HPDE6-E6E7 (cell line): ENCODE measurements around the gene EIF4A2.
"Not testable (repeated sequence)": the region's sequence is repeated elsewhere in the genome, so short reads cannot be mapped to it uniquely, and the experiment has no call there.

Source experiments
- DNase-seq: peaks from one replicate; pipeline ENCODE4 v3.0.0; 2011; ENCODE audit warnings: missing footprints; ENCODE audit errors: extremely low spot score

The EIF4A2 gene

DNA sequence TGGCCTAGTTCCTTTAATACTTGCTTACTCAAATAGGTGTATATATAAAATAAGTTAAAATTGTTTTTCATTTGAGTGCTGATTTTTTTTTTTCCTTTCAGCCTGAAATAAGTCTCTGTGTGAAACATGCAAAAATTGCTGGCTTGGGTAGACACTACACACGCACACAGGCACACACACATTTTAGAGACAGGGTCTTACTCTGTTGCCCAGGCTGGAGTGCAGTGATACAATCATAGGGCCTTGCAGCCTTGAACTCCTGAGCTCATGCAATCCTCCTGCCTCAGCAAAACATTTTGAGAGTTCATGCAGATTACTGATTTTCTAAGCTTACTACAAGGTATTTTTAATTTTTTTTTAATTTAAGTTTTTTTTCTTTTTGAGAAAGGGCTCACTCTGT, 35.6 kb downstream of the EIF4A2 start:
- DNase-seq, result no peak

DNA sequence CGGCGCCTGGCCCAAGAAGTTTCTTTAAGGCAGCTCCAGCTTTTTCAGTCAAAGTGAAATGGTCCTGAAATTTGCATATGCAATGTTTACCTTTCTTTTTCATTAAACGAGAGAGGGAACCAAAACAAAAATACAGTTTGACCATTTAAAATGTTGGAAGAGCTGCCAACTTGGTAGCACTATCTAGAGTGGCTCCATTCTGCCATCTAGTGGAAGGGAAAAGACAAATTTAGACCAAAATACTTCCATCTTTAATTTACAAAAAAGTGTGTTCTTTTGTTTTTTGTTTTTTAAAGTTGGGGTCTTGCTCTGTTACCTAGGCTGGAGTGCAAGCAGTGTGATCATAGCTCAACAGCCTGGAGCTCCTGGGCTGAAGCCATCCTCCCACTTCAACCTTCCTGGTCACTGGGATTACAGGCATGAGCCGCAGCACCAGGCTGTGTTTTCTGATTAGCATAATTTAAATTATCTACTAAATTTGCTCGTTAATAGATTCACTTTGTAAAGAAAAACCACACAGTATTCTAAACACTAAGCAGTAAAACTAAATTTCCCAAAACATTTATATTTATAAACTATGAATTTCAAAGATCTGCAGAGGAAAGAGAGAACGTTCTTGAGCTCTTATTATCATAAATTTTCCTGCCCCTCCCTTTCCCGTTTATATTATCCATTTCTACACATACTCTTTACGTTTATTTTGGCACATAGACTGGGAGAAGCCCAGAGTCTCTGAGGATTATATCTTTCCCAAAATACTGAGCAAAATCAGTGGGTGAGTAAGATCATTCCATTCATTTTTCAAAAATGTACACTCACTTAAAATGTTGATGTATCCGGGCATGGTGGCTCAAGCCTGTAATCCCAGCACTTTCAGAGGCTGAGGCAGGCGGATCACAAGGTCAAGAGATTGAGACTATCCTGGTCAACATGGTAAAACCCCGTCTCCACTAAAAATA, 38.3 kb downstream of the EIF4A2 start:
- no peak for DNase-seq

DNA sequence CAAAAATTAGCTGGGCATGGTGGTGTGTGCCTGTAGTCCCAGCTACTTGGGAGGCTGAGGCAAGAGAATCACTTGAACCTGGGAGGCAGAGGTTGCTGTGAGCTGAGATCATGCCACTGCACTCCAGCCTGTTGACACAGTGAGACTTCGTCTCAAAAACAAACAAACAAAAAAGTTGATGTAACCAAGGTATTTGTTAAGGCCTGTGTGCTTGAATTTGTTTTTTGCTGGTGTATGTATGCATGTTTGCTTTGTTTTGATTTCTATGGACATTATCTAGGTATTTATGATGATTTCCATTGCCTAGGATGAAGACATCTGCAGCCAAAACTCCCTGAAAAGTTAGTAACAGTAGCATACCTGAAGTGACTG, 39.0 kb downstream of the EIF4A2 start:
- DNase-seq, result not testable (repeated sequence)

DNA sequence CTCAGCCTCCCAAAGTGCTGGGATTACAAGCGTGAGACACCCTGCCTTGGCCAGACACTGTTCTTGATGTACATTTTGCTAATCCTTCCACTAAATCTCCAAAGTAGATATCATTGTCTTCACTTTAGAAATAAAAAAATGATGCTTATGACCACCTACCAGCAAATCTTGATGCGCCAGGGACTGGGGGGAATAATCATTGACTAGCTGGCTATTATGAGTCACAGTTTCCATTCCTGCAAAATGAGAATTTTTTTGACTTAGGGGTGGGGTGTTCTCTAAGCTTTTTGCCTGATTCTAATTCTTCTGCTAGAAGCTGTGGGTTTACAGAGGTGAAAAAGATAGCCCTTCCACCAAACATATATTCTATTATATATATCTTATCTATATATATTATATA, 40.0 kb downstream of the EIF4A2 start:
- DNase-seq, result no peak

DNA sequence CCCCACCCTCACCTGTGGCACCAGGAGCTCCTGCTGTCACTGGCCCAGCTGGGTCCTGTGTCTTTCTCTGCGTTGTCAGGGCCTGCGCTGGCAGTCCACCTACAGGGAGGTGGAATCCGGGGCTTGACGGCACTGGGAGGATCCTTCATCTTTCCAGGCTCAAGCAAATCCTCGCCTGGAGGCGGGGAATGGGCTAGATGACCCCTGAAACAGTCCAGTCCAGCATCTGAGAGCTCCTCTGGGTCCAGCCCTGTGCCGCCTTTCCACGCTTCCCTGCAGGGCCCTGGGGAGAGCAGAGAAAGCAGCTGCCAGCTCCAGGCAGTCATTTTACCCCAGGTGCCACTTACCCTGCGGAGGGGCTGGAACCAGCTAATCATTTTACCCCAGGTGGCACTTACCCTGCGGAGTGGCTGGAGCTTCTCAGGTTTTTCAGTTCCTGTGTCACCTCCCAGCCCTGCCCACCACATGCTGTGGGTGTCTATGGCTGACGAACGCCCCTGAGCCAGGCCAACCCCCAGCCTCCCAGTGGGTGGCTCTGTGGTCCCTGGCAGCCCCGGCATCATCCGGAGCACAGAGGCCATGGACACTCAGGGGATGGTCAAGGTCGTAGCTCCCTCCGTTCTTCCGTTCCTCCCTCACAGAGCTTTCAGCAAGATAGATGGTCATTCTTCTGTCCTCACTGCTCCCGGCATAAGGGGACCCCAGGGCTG, 41.2 kb downstream of the EIF4A2 start:
- DNase-seq, result no peak

DNA sequence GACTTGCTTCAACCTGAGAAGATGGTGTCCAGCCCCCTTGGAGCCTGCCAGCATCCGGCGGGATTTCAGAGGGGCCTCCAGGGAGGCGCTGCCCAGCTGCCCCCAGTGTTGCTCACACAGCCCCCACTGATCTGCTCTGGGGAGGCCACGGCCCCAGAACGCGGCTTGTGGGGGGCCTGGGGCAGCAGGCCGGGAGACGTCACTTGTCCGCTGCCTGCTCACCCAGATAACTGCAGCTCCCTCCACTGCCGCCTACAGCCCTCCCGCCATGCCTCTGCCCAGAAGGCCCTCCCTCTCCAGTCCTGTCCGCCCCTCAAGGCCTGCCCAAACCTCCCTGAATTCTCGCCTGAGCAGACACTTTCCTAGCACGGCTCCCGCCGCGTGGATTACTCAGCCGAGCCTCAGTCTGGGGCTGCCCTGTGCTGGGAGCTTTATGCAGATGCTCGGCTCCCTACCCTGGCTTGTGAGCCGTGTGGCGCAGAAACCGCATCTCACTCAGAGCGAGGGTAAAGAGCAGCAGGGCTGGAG, 42.0 kb downstream of the EIF4A2 start:
- DNase-seq, result no peak

DNA sequence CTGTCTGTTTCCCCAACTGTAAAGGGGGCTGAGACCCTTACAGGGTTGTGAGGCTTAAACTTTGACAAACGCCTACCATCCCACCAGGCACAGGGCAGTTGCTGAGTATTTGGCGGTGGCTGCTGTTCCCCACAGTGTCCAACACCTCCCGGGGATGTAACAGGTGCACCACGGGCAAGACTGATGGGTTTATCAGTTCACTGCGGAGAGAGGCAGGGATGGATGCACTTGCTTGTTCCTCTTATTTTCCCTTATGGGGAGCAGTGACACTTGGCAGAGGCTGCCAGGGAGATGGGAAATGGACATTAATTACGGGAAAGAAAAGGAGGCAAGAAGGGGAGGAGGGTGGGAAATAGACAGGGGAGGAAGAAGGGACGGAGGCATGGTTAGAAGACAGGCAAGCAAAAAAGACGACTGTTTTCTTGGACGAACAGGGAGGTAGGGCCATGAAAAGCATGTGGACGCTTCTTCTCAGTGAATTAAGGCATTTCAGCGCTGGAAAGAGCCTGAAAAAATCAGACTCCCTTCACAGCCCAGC, 42.6 kb downstream of the EIF4A2 start:
- DNase-seq, result no peak

DNA sequence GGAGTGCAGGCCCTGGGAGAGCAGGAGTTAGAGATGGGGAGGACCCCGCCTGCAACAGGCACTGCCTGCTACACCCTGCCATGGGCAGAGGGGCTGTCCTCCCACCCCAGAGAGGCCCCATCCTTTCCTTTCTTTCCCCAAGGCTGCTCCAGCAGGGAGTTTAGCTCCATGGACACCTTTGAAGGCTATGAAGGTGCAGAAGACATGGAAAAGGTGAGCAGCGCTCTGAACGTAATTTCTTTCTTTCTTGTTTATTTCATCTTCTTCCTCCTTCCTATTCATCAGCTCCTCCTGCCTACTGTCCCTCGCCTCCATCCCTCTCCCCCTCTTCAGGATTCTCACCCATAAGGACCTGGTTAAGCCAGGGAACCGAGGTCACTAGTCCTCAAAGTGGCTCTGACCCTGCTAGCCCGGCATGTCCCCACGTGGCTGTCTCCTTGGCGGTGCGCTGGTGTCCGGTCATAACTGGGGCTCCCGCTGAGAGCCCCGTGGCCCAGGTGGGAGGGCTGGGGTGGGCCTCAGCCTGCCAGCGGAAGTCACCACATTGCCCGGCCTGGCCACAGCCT, 43.1 kb downstream of the EIF4A2 start:
- no peak for DNase-seq

DNA sequence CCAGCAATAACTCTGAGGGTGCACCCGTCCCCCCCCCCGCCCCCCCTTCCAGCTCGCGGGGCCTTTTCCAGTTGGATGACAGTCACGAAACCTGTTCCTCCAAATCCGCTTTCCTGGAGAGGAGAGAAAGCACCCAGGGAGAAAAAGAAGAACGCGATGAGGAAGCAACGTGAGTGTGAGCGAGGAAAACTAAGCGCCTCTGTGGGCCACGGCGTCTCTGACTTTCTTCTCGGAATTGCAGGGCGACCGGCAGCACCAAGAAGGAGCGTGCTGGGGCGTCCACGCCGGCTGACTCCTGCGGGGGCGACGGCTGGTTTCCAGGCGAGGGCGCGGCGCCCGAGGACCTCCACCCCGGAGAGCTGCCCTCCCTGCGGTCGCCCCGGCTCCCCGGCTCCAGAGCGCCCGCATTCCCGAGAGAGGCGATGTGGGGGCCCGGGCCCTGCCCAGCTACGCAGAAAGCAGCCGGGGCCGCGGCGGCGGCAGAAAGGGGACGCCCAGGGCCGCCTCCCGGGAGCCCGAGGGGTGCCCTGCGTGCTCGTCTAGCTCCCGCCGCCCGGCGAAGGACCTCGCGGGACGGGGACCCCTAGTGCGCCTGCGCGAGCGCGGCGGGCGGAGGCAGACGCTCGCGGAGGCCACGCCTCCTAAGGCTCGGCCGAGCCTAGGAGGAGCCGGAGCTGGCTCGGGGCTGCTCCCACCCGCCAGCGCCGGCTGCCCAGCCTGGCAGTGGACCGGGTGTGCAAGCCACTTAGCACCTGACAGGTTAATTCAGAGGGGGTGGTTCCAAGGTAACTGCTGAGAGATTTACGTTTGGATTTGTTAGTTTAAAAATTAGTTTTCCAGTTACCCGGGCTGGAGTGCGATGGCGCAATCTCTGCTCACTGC, 43.8 kb downstream of the EIF4A2 start:
- peak; percentile 96 for DNase-seq

DNA sequence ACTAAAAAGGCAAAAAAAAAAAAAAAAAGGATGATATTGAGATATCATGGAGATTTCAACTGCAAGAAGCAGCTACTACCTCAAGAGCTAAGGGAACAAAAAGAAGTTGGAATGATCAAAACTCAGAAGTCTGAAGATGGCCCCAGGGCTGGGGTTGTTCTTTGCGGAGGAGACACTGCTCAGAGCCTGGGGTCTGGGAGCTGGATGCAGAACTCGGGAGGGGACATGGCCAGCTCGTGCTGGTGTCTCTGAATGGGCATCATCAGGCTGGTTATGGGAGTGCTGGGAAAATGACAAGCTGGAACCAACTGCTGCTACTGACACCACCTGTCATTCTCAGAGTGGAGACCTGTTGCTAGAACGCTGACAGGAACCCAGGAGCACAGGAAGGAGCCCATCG, 45.0 kb downstream of the EIF4A2 start:
- no peak for DNase-seq

DNA sequence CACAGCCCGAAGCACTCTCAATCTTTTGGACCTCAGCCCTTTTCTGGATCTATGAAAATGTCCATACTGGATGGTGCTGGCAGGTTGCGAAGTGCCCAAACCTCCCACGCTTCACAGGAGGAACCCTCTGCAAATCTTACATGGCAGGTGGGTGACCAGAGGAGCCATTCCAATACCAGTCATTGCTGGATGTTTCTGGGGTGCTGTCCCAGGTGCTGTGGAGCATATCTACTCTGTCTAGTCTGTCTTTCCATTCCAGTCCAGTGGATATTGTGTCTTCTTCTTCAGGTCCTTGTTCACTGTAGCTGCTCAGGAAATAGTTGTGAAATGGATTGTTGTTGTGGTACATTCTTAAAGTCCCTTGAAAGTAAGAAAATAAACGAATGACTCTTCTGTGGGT, 48.4 kb downstream of the EIF4A2 start:
- DNase-seq, result no peak

DNA sequence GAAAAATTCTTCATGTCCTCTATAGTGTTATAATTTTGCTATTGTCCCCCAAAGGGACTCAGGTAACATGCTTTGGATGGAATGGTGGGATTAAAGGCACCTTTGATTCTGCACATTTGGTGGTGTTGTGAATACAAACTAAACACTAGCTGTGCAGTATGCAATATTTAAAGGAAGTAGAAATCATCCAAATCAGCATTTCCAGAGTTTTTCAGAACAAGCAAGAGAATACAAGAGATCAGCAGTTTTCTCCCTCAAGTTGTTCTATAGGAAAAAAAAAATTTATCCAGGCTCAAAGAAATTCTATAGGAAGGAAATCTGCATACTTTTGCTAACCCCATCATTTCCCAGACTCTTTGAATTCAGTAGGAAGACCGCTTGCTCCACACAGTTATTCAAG, 48.9 kb downstream of the EIF4A2 start:
- no peak for DNase-seq
